Measurements from ENCODE around the gene ASIC1.

The ASIC1 gene

DNA sequence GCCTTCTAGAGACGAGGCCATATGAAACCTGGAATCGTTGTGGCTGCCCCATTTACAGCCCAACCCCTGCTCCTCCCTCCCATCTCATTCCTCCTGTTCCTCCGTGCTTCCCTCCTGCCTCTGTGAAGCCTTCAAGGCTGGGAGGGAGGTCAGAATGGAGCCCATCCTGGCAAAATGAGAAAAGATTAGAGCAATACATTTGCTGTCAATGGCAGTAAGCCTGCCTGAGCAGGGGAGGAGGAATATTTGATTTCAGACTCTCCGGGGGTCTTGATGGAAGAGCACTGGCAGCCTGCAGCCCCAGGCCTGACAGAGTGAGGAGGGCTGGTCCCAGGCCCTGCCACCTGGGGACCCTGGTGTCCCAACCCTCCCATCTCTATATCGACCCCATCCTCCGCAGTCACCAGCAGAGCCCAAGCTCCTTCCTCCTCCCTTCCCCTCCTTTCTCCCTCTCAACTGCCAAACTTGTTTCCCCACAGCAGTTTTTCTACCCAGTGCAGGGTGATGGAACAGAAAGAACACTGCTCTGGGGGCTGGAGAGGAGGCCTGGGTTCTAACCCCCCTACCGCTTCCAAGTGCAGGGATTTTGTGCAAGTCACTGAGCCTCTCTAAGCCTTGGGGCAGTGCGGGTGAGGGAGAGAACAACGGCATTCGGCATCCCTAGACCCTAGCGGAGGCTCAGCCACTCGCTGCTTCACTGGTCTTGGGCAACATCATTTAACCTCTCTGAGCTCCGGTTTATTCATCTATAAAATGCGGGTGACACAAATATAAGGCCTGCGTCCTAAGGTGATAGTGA, 16.1 kb upstream of the ASIC1 start:
- DNase-seq: no peak

DNA sequence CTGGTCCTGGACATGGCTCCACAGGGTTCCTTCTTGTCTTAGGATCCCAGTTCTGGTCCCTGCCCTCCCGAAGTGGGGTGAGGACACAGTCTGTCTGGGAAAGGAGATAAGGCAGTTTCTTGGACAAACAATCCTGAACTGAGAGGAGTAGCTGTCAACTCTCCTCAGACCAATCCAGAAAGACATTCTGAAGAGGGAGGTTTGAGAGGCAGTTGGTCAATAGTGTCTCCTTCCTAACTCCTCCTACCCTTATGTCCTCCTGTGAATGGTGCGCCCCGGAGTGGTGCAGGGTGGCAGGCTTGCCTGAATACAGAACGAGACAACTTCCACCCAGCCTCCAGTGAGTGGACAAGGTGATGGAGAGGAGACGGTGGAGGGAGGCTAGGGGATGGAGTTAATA, 15.4 kb upstream of the ASIC1 start:
- DNase-seq: no peak

DNA sequence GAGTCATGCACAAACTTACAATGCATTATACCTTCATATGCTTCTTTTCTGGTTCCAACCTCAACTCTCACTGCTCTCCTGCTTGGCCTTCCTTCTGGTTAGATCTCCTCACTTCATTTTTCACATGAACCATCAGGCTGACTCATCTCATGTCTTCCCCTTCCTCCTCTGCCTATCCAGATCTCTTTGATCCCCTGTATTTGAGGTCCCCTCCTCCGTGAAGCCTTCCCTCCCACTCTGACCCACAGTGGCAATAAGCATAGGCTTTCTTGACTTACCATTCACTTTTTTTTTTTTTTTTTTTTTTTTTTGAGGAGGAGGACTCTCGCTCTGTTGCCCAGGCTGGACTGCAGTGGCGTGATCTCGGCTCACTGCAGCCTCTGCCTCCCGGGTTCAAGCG, 14.7 kb upstream of the ASIC1 start:
- no peak for DNase-seq

DNA sequence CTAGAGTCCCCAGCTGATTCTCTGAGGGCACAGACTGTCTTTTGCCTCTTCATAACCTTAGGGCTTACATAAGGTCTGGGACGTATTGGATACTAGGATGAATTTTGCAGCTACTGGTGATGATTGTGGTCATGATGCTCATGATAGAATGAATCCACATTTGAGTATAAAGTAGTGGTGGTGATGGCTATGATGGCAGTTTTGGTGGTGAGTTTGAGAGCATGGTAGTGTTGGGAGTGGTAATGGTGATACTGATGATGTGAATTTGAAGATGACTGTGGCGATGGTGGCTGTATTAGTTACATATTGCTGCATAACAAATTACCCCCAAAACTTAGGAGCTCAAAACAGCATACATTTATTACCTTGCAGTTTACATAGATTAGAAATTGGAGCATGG, 14.1 kb upstream of the ASIC1 start:
- DNase-seq: no peak

DNA sequence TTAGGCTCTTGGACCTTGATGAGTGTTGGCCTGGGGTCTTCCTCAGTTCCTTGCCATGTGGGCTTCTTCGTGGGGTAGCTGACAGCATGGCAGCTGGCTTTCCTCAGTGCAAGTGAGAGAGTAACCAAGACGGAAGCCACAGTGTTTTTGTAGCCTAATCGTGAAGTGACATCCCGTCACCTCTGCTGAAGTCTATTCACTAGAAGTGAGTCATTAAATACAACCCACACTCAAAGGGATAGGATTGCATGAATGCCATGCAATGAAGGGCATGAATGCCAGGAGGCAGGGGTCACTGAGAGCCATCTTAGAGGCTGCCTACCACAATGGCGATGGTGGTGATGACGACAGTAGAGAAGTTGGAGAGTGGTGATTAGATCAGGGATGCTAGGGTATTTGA, 13.5 kb upstream of the ASIC1 start:
- no peak for DNase-seq

DNA sequence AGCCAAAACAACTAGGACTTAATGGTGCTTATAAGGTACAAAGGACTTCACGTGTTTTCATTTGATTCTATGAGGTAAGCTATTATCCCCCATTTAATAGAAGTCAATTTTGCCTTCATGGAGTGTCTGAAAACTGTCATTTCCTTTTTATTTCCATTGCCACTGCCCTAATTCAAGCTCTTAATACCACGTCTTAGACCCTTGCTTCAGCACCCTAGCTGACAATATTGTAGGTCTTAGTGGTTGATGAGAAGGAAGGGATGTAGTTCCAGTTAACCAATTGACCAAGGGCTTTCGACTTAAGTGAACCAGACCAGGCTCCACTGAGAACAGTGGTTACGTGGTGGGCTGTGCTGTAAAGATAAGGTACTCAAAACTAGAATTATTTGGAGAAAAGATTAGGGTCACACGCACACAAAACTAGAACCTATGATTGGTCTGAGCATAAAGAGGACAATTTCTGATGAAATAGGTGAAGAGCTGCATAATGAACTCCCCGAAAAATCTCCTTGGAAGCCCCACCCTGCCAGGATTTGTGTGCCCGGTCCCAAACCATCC, 9.6 kb upstream of the ASIC1 start:
- no peak for DNase-seq

DNA sequence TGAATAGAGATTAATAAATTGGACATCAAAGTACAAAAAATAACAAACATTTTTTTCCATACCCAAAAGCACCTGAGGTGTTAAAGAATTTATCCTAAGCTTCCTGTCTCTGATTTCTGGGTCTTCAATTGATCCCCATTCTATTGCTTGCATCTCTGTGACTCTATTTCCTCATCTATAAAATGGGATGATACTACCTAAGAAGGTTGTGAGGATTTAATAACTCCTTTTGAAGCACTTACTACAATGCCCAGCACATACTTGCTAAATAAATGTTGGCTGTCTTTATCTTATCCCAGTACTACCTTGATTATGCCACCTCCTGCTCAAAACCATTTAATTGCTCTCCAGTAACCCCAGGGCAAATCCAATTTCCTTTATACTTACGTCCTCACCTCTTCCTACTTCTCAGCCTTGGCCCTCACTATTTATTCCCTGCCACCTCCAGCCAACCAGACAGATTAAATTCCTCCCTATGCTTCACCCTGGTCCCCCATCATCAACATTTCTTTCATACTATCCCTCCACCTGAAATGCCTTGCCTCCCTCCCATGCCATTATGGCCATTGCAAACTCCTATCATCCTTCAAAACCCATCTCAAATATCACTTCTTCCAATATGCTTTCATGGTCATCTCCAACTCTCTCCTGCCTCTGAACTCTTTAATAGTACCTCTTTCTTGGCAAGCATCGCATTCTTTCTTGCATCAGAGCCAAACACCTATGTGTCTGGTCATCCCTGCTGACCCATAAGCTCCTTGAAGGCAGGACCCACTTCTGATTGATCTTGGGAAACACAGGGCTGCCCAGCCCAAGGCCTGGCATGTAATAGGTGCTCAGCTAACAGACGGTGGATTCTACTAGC, 7.9 kb upstream of the ASIC1 start:
- DNase-seq: no peak

DNA sequence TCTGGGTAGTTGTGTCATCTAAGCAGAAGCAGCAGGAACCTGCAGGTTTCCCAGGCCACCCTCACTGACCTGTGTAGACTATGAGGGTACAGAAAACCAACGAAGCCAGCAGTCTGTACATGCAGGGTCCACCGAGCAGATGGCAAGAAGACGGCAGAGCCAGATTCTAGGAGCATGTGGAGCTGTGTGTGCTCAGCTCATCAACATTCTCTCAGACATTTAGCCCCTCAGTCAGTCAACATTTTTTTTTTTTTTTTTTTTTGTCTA, 7.3 kb upstream of the ASIC1 start:
- no peak for DNase-seq

DNA sequence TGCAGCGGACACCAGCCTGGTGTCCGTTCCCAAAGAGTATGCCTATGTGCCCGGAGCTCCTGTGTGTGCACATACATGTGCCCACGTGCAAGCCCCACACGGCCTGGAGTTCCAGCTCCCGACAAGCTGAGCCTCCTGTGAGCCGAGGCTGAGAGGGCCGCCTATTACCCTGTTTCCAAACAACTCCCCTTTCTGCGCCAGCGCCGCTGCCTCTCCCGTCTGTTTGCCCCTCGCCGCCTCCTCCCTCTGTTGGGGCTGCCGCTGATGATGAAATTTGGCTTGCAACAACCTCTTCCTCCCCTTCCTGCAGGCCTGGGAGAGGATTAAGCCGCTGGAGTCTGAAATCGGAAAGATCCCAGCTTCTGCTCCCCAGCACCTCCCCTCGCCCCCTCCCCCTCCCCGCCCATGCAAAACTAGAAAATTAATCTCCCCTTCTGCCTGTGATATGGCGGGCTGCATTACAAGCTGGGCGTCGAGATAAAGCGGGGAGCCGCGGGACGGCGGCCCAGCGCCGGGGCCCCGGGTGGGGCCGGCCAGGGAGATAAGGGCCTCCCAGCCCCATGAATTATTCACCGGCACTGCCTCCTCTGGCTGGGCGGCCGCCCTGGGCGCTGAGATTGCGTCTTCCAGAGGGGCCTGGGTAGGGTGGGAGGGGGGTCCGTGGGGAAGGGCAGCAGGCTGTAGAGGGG, 6.8 kb upstream of the ASIC1 start:
- peak; percentile 70 for DNase-seq

DNA sequence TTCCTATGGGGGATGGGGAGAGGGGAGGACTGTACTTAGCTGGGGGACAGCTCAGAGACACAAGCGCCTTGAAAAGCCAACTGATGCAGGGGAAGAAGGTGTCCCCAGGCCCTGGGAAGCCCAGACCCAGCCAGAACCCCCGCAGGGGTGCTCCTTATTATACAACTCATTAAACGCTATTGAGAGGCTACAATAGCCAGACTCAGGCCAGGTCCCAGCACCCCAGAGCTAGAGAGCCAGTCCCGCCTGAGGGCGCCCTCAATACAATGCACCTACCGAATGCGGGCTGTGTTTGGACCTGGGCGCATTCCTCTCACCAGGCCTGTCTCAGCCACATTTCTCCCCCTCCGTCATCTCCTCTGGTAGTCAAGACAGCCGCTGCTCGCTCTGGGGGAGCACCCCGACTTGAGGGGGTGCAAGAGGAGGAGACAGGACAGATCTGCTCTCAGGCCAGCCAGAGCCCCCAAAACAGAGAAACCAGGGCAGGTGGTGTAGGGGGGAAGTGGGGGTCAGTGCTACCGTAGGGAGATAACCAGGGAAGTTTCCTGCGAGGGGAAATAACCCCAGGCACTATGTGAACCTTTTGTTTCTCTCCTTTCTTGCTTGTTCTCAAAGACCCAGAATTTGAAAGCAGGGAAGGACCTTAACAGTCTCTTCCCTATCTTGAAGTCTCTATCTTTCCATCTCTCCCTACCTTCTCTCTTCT, 6.1 kb upstream of the ASIC1 start:
- no peak for DNase-seq

DNA sequence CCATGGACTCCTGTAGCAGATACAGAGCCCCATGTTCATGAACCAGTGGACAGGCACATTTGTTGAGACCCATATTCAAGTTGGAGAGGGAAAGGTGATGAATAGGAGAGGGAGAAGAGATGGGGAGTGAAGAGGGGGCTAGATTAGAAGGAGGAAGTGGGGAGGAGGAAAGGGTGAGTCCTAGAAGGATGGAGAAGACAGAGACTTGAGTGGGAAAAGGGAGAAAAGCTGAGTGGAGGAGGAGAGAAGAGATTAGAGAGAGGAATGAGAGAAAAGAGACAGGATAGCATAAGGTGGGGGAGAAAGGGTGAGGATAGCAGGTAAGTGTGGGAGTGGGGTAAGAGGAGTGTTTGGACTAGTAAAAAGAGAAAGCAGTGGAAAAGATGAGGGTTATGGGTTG, 4.9 kb upstream of the ASIC1 start:
- DNase-seq: no peak

DNA sequence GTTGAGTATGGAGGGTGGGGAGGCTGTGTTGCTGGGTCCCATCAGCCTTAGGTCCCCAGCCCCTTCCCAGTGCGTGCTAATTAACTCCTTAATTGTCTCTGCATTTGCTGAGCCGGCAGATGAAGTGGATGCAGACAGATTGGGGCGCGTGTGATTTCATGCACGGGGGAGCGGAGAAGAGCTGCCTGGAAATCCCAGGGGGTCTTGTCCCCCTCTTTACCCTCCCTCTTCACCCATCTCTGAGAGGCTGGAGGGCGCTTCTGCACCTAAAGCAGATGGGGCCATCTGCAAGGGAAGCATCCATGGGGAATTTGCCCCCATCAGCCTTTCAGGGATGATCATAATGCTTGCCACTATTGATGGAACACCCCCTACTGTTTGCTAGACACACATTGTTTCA, 4.4 kb upstream of the ASIC1 start:
- no peak for DNase-seq

DNA sequence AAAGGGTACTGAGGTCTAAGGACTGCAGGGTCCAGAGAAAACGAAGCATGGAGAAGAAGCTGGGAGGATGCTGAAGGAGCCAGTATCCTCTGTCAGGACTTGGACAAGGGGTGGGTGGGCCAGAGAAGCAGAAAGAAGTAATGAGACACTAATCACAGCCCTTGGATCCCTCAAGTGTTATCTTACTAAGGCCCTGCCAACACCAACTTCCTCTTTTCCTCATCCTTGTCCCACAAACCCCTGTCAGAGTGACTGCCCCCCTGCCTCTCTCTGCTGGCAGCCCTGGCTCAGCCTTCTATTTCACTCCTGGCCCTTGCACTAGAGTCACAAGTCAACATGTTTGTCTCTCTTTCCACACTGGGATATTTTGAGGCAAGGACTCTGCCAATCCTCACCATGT, 3.8 kb upstream of the ASIC1 start:
- DNase-seq: no peak

DNA sequence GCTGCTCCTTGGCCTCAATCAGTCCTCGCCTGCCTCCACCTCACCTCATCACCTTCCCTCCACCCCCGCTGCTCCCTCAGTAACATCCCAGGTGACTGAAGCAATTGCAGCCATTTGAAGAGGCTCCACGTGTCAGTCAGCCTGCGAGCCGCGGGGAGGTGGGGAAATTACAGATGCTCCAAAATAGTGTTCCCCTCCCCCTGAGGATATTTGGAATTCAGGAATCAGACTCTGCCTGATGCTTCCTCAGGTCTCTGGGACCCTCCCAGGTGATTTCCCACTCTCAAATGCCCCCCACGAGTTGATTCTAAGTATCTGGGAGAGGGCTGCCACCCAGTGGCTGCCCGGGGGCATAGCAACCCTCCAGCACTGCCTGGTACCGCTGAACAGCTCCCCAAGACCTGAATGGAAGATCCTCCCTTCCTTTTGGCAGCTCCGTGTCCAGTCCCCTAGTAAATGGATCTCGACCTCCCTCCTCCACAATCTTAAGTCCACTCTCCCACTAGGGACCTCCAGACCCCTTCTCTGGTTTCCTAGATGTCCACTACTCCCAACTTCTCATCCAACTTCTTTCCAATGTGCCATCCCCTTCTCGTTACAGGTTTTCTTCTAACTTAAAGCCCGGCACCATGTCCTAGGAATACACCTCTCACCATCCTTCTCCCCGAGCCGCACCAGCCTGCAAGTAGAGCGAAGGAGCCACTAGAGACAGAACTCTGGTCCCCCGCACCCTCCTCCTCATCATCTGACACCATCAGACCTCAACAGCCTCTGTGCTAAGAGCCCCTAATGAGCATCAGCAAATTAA, 1.4 kb upstream of the ASIC1 start:
- peak; percentile 41 for DNase-seq

DNA sequence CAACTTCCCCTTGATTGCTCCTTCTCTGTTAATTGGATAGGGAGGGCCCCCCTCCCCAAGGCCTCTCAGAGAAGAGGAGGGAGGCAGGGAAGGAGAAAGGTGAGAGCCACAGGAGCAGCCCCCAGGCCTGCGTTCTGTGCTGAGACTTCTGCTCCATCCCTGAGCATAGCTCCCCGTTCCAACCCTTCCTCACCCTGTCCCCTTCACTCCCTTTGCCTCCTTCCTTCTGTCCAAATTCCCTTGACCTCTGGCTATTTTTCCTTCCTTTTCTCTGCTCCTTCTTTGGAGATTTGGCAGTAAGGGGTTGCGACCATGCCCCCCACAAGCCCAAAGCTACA, 788 bp upstream of the ASIC1 start:
- no peak for DNase-seq

DNA sequence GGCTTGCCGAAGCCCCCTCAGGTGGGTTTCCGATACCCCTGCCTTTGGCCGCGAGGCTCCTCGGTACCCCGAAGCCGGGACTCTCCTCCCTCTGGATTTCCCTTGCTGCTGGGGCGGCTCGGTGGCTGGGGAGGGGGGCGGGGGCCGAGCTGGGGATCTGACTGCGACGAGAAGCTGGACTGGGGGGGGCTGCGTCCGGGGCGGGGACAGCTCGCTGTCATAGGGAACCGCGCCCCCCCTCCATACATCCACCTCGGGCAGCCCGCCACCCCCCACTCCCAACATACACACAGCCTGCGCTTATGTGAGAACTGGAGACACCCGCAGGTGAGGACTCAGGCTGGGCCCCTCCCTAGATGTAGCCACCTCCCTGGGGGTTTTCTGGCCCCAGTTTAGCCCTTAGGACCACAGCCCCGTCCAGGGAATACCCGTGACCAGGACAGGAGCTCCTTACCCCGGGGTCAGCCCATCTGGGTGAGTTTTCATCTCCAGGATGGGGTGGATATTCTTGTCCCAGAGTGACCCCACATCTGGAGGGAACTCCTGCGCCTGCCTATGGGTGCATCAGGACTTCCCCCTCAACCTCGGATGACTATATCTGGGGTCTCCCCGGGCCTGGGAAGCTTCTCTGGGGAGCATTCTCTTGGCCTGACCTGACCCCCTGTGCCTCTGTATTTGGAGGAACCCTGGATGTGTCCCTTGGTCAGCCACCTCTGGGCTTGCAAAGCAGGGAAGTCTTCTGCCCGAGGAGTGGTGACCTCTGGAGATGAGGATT, 687 bp downstream of the ASIC1 start:
- DNase-seq: no peak

DNA sequence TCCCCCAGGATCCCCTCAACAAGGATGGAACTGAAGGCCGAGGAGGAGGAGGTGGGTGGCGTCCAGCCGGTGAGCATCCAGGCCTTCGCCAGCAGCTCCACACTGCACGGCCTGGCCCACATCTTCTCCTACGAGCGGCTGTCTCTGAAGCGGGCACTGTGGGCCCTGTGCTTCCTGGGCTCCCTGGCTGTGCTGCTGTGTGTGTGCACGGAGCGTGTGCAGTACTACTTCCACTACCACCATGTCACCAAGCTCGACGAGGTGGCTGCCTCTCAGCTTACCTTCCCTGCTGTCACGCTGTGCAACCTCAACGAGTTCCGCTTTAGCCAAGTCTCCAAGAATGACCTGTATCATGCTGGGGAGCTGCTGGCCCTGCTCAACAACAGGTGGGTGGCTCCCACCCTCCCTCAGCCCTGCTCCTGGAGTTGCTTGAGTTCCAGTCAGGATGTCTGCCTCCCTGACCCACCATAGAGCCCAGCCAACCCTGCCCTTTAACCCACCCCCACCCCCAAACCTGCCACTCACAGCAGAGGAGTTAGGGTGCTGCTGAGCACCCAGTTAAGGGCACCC, 1.4 kb downstream of the ASIC1 start:
- no peak for DNase-seq

DNA sequence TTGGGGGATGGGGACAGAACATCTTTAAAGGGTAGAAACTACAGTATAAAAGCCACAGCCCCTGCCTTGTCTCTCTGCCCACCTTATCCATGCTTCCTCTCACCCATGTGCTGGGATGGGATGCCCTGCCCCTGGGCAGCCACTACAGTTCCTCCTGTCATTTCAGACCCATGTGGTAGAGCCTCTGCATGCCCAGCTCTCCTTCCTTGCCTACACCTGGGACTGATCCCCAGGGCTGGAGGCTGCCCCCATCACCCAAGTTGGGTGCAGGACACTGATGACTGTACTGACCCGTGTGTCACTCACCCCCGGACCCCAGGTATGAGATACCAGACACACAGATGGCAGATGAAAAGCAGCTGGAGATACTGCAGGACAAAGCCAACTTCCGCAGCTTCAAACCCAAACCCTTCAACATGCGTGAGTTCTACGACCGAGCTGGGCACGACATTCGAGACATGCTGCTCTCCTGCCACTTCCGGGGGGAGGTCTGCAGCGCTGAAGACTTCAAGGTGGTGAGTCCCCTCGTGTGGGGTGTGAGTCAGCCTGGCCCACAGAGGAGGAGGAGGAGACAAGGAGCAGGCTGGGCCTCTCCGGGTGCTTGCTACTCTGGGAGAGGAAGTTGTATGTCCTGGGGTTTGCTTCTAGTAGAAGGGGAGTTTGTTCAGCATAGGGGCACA, 2.2 kb downstream of the ASIC1 start:
- peak; percentile 41 for DNase-seq

DNA sequence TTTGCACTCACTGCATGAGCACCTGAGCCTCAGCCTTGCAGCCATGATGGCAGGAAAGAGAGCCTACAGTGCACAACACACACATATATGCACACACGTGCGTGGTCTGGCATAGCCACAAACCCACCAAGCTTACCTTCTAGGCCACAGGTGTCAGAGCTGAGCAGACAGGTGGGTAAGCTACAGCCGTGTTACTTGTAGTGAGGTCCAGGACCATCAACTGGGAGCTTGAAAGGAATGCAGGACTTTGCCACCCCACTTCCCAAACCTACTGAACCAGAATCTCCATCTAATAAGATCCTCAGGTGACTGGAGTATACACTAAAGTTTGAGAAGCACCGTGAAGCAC, 2.7 kb downstream of the ASIC1 start:
- no peak for DNase-seq

DNA sequence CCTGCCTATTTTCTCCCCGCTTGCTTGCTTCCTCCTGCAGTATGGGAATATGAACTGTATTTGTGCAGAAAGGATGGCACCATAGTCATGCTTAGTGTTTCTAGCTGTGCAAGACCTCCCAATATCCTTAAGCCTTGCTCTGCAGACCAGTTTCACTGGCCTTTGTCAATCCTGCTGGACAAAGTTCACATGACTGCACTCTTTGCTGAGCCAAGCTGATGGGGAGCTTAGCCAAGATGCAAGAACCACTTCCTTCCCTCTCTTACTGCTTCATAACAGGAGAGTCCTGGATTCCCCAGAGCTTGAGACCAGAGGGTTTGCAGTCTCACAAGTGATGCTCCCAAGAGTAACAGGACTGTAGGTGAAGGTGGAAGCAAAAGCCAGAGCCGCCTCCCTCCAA, 3.8 kb downstream of the ASIC1 start:
- DNase-seq: no peak

Data from fibroblast of skin of right biceps (primary cell).